AG09309 (cell line): ENCODE results near the gene STX2.

Source experiments
- DNase-seq: peaks from one replicate; pipeline ENCODE4 v3.0.0-alpha.2; 2010; ENCODE audit warnings: low read depth
- H3K4me3 ChIP-seq: 2 replicates; pipeline ENCODE4 v1.5.1; 2011; ENCODE audit warnings: mild to moderate bottlenecking, low read depth, low read length, moderate library complexity; ENCODE audit not compliant: control insufficient read depth
- CTCF ChIP-seq: IDR thresholded peaks from 2 replicates; pipeline ENCODE4 v1.5.1; 2011; ENCODE audit warnings: mild to moderate bottlenecking, low read depth, low read length, inconsistent platforms; ENCODE audit not compliant: insufficient read depth, control insufficient read depth; ENCODE audit errors: missing control alignments

STX2 gene

GRCh38 chr12:130818635-130819576 lies 20.1 kb downstream of the STX2 start:
- peak; percentile 48 for TF ChIP-seq CTCF

DNA sequence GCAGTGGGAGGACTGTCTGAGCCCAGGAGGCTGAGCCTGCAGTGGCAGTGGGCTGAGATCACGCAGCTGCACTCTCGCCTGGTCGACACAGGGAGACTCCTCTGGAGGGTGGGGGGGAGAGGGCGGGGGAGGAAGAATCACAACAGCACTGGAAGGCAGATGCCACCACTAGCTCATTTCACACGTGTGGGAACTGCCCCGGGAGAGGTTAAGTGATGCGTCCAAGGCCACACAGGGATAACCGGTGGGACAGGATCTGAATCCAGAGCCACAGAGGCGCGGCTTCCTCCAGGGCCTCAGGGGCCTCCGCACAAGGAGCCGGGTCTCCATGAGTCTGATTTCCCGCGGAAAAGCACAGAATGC lies 20.8 kb downstream of the STX2 start:
- H3K4me3 ChIP-seq = no peak overlapping the region
- no peak for DNase-seq
- TF ChIP-seq CTCF = no peak

More at GRCh38 chr12:130818635-130819576, 20.1 kb downstream of the STX2 start:
- no peak for DNase-seq
- H3K4me3 ChIP-seq = no peak overlapping the region

GRCh38 chr12:130817804-130818203 lies 21.2 kb downstream of the STX2 start:
- DNase-seq = no peak
- TF ChIP-seq CTCF = no peak
- no peak overlapping the region for H3K4me3 ChIP-seq

DNA sequence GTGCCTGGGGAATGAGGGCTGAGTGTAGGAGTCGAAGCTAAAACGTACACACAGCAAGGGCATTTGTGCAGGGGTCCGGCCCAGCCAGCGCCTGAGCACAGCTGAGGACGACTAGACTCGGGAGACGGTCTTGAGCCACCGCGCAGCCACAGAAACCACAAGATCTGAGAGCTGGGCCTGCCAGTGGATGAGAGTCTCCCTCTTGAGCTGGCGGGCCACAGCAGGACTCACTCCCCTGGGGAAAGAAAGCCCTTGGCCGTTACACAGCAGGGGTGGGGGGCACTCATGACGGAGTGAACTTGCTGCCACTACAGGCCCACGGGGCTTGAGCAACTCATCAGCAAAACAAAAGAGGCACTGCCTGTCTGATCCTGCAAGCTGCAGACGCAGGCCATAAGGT lies 23.0 kb downstream of the STX2 start:
- no peak for DNase-seq
- no peak overlapping the region for H3K4me3 ChIP-seq
- TF ChIP-seq CTCF = no peak

GRCh38 chr12:130815028-130815741 lies 23.9 kb downstream of the STX2 start:
- no peak for TF ChIP-seq CTCF
- DNase-seq = no peak
- H3K4me3 ChIP-seq = no peak overlapping the region

- H3K4me3 ChIP-seq = no peak overlapping the region
- no peak for TF ChIP-seq CTCF
- DNase-seq = no peak
Observed at GRCh38 chr12:130813949-130814348, 25.1 kb downstream of the STX2 start.
